IMR-90 (cell line): Measurements from ENCODE around the gene TOMM34. TPM values are rescaled to one million over a fixed set of nuclear protein-coding genes. Genes with fewer than 3 reads are reported as not detected.

ENCODE experiments used
- ATAC-seq: fragments of 200-7000 bp; cut with Tn5 transposase; 2 replicates; pipeline ENCODE4 v1.9.1; 2020; ENCODE audit warnings: low read depth, mild to moderate bottlenecking, moderate library complexity
- BruUV-seq: library from RNA; stranded (reverse); fragments of 400-500 nt; replicated peaks from 2 replicates; lab custom pipeline; 2021; lab: Mats Ljungman, UMichigan
- CTCF ChIA-PET: fragments of 300-600 bp; formaldehyde crosslinking; extraction: SDS; loops from one replicate; lab custom pipeline; 2021; ENCODE audit warnings: antibody characterized with exemption; lab: Yijun Ruan, JAX
- POLR2A ChIA-PET: fragments of 300-600 bp; sonication (Branson Sonifier 250); formaldehyde crosslinking; loops from one replicate; lab custom pipeline; 2022; ENCODE audit warnings: antibody characterized with exemption; ENCODE audit not compliant: unreplicated experiment; lab: Charles Lee
- DNase-seq: peaks from one replicate; pipeline ENCODE4 v3.0.0; 2013
- H2AFZ ChIP-seq: replicated peaks from 2 replicates; pipeline ENCODE3; 2013; ENCODE audit warnings: low read length, mild to moderate bottlenecking; ENCODE audit not compliant: poor library complexity
- H2AK5ac ChIP-seq: 2 replicates; pipeline ENCODE4 v1.6.1; 2013; ENCODE audit warnings: low read depth, low read length, inconsistent platforms
- H2AK9ac ChIP-seq: replicated peaks from 2 replicates; pipeline ENCODE3; 2013; ENCODE audit warnings: mild to moderate bottlenecking, low read depth, low read length, moderate library complexity; ENCODE audit not compliant: poor library complexity
- H2BK120ac ChIP-seq: 2 replicates; pipeline ENCODE4 v1.6.1; 2013; ENCODE audit warnings: low read depth, low read length, inconsistent platforms
- H2BK15ac ChIP-seq: 3 replicates; pipeline ENCODE4 v1.6.1; 2013; ENCODE audit warnings: low read depth, low read length, inconsistent platforms
- H2BK20ac ChIP-seq: 2 replicates; pipeline ENCODE4 v1.6.1; 2013; ENCODE audit warnings: low read depth, mild to moderate bottlenecking, inconsistent platforms, low read length, moderate library complexity
- H2BK5ac ChIP-seq: 2 replicates; pipeline ENCODE4 v1.6.1; 2013; ENCODE audit warnings: mild to moderate bottlenecking, low read depth, low read length, inconsistent platforms; ENCODE audit not compliant: poor library complexity, severe bottlenecking
- H3K14ac ChIP-seq: replicated peaks from 2 replicates; pipeline ENCODE4 v1.6.1; 2013; ENCODE audit warnings: low read depth, low read length, inconsistent platforms
- H3K18ac ChIP-seq: 2 replicates; pipeline ENCODE4 v1.6.1; 2013; ENCODE audit warnings: low read depth, low read length, control low read depth
- H3K23ac ChIP-seq: 2 replicates; pipeline ENCODE4 v1.6.1; 2013; ENCODE audit warnings: low read depth, low read length, inconsistent platforms
- H3K27ac ChIP-seq: 2 replicates; pipeline ENCODE4 v1.5.1; 2013; ENCODE audit warnings: mild to moderate bottlenecking, control low read depth, low read length; ENCODE audit not compliant: insufficient read depth
- H3K27me3 ChIP-seq: 2 replicates; pipeline ENCODE4 v1.6.1; 2013; ENCODE audit warnings: low read length; ENCODE audit not compliant: control insufficient read depth, insufficient read depth
- H3K36me3 ChIP-seq: 2 replicates; pipeline ENCODE4 v1.6.1; 2013; ENCODE audit warnings: low read length, mixed read lengths; ENCODE audit not compliant: control insufficient read depth, insufficient read depth
- H3K4ac ChIP-seq: 2 replicates; pipeline ENCODE4 v1.6.1; 2013; ENCODE audit warnings: low read depth, low read length, inconsistent platforms
- H3K4me1 ChIP-seq: 2 replicates; pipeline ENCODE4 v1.6.1; 2013; ENCODE audit warnings: low read length, mixed read lengths; ENCODE audit not compliant: control insufficient read depth, insufficient read depth
- H3K4me2 ChIP-seq: 2 replicates; pipeline ENCODE4 v1.6.1; 2013; ENCODE audit warnings: low read depth, mild to moderate bottlenecking, control low read depth, low read length, moderate library complexity
- H3K4me3 ChIP-seq: 2 replicates; pipeline ENCODE4 v1.5.1; 2013; ENCODE audit warnings: low read depth, mild to moderate bottlenecking, control low read depth, low read length, moderate library complexity; ENCODE audit not compliant: insufficient read depth
- H3K56ac ChIP-seq: 2 replicates; pipeline ENCODE4 v1.6.1; 2013; ENCODE audit warnings: low read length, inconsistent platforms; ENCODE audit not compliant: insufficient read depth; ENCODE audit errors: extremely low read depth
- H3K79me1 ChIP-seq, 2 experiments: 2 replicates each; pipeline ENCODE4 v1.6.1; 2013; ENCODE audit warnings: low read length in 2 of 2, inconsistent platforms in 1 of 2, low read depth in 1 of 2
- H3K9ac ChIP-seq: 2 replicates; pipeline ENCODE4 v1.6.1; 2013; ENCODE audit warnings: low read depth, low read length, control low read depth
- H3K9me1 ChIP-seq: 2 replicates; pipeline ENCODE4 v1.6.1; 2013; ENCODE audit warnings: low read length, inconsistent platforms; ENCODE audit not compliant: insufficient read depth
- H3K9me3 ChIP-seq: 2 replicates; pipeline ENCODE4 v1.6.1; 2013; ENCODE audit warnings: low read length; ENCODE audit not compliant: control insufficient read depth, insufficient read depth
- H4K20me1 ChIP-seq: 2 replicates; pipeline ENCODE4 v1.6.1; 2013; ENCODE audit warnings: low read length, inconsistent platforms; ENCODE audit not compliant: insufficient read depth
- H4K5ac ChIP-seq: 2 replicates; pipeline ENCODE4 v1.6.1; 2013; ENCODE audit warnings: mild to moderate bottlenecking, low read depth, low read length, control low read depth
- H4K8ac ChIP-seq, 2 experiments: 2 replicates each; pipeline ENCODE4 v1.6.1; 2013; ENCODE audit warnings: low read depth in 2 of 2, low read length in 2 of 2, control low read depth in 1 of 2, inconsistent platforms in 1 of 2
- H4K91ac ChIP-seq: 2 replicates; pipeline ENCODE4 v1.6.1; 2013; ENCODE audit warnings: low read depth, low read length, inconsistent platforms; ENCODE audit not compliant: insufficient read depth
- CEBPB ChIP-seq: IDR thresholded peaks from 2 replicates; pipeline ENCODE4 v1.6.1; 2012; ENCODE audit warnings: low read depth, low read length, improper control_type of control experiment
- CHD1 ChIP-seq: IDR thresholded peaks from 2 replicates; pipeline ENCODE4 v1.6.1; 2012; ENCODE audit warnings: low read depth, low read length, improper control_type of control experiment
- NFE2L2 ChIP-seq: fragments of 150-350 bp; IDR thresholded peaks from 2 replicates; pipeline ENCODE4 v1.6.1; 2016; ENCODE audit warnings: low read depth, mild to moderate bottlenecking, low read length
- POLR2A ChIP-seq: IDR thresholded peaks from 2 replicates; pipeline ENCODE4 v1.6.1; 2012; ENCODE audit warnings: mild to moderate bottlenecking, low read depth, low read length
- USF2 ChIP-seq: fragments of 150-350 bp; IDR thresholded peaks from 2 replicates; pipeline ENCODE4 v1.6.1; 2017; ENCODE audit warnings: mild to moderate bottlenecking, antibody characterized with exemption, low read length, low read depth
- WGBS, 2 experiments: methylation state at CpG; one replicate each; pipeline versions ENCODE4 v1.1.5 to v1.1.7; 2013; ENCODE audit warnings: missing lambda C conversion rate in 2 of 2; ENCODE audit not compliant: insufficient read length in 1 of 2; ENCODE audit errors: extremely low coverage in 2 of 2; 5-methylcytosine and 5-hydroxymethylcytosine counted together
- dilution Hi-C: fragments of 300-500 bp; cut with HindIII; formaldehyde crosslinking; loops from one replicate; pipeline ENCODE4 v1.14.3; 2018; ENCODE audit warnings: low sequenced_read_pairs; ENCODE audit not compliant: unreplicated experiment
- in situ Hi-C: fragments of 300-500 bp; cut with MboI; formaldehyde crosslinking; loops from 3 replicates; pipeline ENCODE4 v1.14.3; 2019; ENCODE audit warnings: low sequenced_read_pairs, inconsistent platforms, mixed read lengths
- intact Hi-C: fragments of 100-400 bp; cut with micrococcal nuclease; formaldehyde crosslinking; loops from 2 replicates; pipeline ENCODE4 v1.10.0; 2022
- polyA plus RNA-seq, 3 experiments: library from polyadenylated mRNA; depleted of rRNA; stranded (reverse); fragments of >200 nt; gene quantifications; 2 replicates each; pipeline ENCODE4 v1.2.3, GENCODE V29; 2012; ENCODE audit warnings: low replicate concordance in 1 of 3
- total RNA-seq: library from RNA; depleted of rRNA; stranded (reverse); fragments of >200 nt; gene quantifications from 2 replicates; pipeline ENCODE4 v1.2.3, GENCODE V29; 2012

TOMM34 gene
- total and polyA plus RNA-seq, 2 of the 4 experiments (the other 2 are of a cell fraction), result 97.5 to 101 TPM

GRCh38 chr20:44914924-44915323 lies 45.3 kb downstream of the TOMM34 start:
- no peak for ATAC-seq
- Histone ChIP-seq H3K27me3 (no peaks in the 10 kb centered on the region), H3K9ac (no peak overlapping the region), H3K4me2 (no peak overlapping the region), H3K4me3 (no peak overlapping the region), H4K91ac (no peak overlapping the region), H3K14ac (no peak overlapping the region), H2AFZ (no peak overlapping the region), H2BK5ac (no peak overlapping the region), H4K20me1 (no peaks in the 10 kb centered on the region), H2BK15ac (no peak overlapping the region), H3K4me1 (peaks cover 4% of the 10 kb centered on the region), H3K9me1 (peaks cover 12% of the 10 kb centered on the region), H2BK20ac (no peak overlapping the region), H3K79me1 (peaks cover 7 to 12% of the 10 kb centered on the region in 2 experiments), H4K8ac (no peak overlapping the region), H4K5ac (no peak overlapping the region), H3K23ac (no peak overlapping the region), H3K56ac (no peak overlapping the region), H3K27ac (no peak overlapping the region), H3K36me3 (peaks cover 28% of the 10 kb centered on the region), H2BK120ac (no peak overlapping the region), H2AK5ac (no peak overlapping the region), H3K18ac (no peak overlapping the region), H2AK9ac (peak overlapping the region; percentile 70), H3K9me3 (no peaks in the 10 kb centered on the region), H3K4ac (no peak overlapping the region)
- dilution Hi-C loops (no loop called here), intact Hi-C loops (no loop called here), in situ Hi-C loops (no loop called here)
- no peak for DNase-seq
- ChIA-PET CTCF (no interaction called here), POLR2A (no interaction called here)
- BruUV-seq, result no TSS peak
- WGBS, 2 experiments, result no CpG with 5 or more reads among the region's 1 CpG
- TF ChIP-seq NFE2L2 (no peak), POLR2A (no peak), CHD1 (no peak), USF2 (no peak), CEBPB (peak; percentile 16; the same call in 1 of the 2 replicates)
